Activated CD4-positive, alpha-beta T cell treated with anti-CD3 and anti-CD28 coated beads, Interleukin-2, amount 10 ng/mL, durations not matched to agents 7 days and 5 days (primary cell): ENCODE measurements around the gene COMMD8. TPM values are rescaled to one million over a fixed set of nuclear protein-coding genes. Genes with fewer than 3 reads are reported as not detected.

Experiments
- CTCF ChIA-PET: fragments of 350-600 bp; sonication (Branson Sonifier 250); formaldehyde crosslinking; loops from one replicate; lab custom pipeline; 2021; ENCODE audit warnings: antibody characterized with exemption; lab: Charles Lee
- POLR2A ChIA-PET: fragments of 350-600 bp; sonication (Branson Sonifier 250); formaldehyde crosslinking; loops from one replicate; lab custom pipeline; 2021; ENCODE audit warnings: antibody characterized with exemption; lab: Charles Lee
- DNase-seq: peaks from one replicate; pipeline ENCODE4 v3.0.0-alpha.2; 2020
- H3K27ac Mint-ChIP-seq: one replicate; pipeline ENCODE4 v1.8.0; 2021; ENCODE audit warnings: mild to moderate bottlenecking, moderate library complexity, mixed read lengths
- H3K27me3 Mint-ChIP-seq: one replicate; pipeline ENCODE4 v1.8.0; 2021; ENCODE audit warnings: mixed read lengths
- H3K36me3 Mint-ChIP-seq: one replicate; pipeline ENCODE4 v1.8.0; 2021; ENCODE audit warnings: low read depth, mixed read lengths
- H3K4me1 Mint-ChIP-seq: one replicate; pipeline ENCODE4 v1.8.0; 2021; ENCODE audit warnings: mixed read lengths
- H3K4me3 Mint-ChIP-seq: one replicate; pipeline ENCODE4 v1.8.0; 2021; ENCODE audit warnings: mild to moderate bottlenecking, moderate library complexity, mixed read lengths
- H3K9me3 Mint-ChIP-seq: one replicate; pipeline ENCODE4 v1.8.0; 2021; ENCODE audit warnings: mixed read lengths
- total RNA-seq, 2 experiments: library from RNA; stranded (reverse); gene quantifications; one replicate each; pipeline ENCODE4 v1.2.3, GENCODE V29; 2021

Gene COMMD8
- total RNA-seq, 2 experiments from 2014 or later = 19.9 to 23.0 TPM

DNA sequence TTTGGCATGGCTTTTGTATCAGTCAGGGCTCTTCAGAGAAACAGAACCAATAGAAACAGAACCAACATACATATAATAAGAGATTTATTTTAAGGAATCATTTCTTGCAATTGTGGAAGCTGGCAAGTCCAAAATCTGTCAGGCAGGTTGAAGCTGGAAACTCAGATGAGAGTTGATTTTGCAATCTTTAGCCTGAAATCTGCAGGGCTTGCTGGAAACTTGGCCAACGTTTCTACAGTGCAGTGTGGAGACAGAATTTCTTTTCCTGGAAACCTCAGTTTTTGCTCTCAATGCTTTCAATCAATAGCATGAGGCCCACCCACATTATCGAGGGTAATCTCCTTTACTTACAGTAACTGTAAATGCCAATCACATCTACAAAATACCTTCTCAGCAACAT is 45.4 kb downstream of the COMMD8 start:
- Mint-ChIP-seq H3K36me3 (no peaks in the 10 kb centered on the region), H3K4me3 (no peak overlapping the region), H3K4me1 (no peaks in the 10 kb centered on the region), H3K27me3 (peaks cover 8% of the 10 kb centered on the region), H3K27ac (no peak overlapping the region), H3K9me3 (no peaks in the 10 kb centered on the region)
- ChIA-PET POLR2A (no interaction called here), CTCF (no interaction called here)
- DNase-seq = no peak

DNA sequence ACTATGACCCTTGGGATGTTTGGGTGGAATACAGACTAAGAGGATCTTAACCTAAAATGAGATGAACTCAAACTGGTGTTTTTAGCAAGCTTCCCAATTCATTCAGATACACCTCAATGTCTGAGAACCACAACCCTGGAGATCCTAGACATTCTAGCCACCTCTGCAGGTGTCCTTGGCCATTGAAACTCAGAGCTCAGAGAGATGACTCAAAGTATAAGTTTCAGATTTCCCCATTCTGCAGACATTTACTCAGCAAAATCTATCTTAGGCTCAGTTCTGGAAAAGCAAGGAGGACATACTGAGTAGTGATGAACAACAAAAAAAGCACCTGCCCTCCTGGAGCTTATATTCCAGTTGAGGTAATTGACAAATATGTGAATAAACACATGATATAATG is 47.8 kb downstream of the COMMD8 start:
- Mint-ChIP-seq H3K4me3 (no peak overlapping the region), H3K36me3 (no peaks in the 10 kb centered on the region), H3K27ac (no peak overlapping the region), H3K9me3 (no peaks in the 10 kb centered on the region), H3K27me3 (peaks cover 10% of the 10 kb centered on the region), H3K4me1 (no peaks in the 10 kb centered on the region)
- ChIA-PET POLR2A (no interaction called here), CTCF (no interaction called here)
- DNase-seq = no peak

DNA sequence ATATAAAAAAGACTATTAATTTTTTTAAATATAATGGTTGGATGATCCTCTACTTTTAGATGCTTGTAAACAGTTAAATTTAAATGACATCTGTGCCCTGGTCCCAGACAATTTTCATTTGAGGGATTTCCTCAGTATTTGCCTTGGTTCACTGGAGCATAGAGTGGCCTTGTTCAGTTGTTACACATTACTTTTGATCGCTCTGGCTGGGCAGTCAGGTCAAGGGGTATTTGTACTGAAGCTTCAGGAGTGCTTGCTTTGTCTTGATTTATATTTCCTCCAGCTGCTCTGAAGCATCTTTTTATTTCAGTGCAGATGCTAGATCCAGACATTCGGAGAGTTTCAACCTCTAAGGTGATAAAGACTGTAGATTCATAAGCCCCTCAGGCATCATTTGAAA is 50.0 kb downstream of the COMMD8 start:
- POLR2A ChIA-PET = no interaction called here
- Mint-ChIP-seq H3K27ac (no peak overlapping the region), H3K27me3 (peaks cover 7% of the 10 kb centered on the region), H3K36me3 (no peaks in the 10 kb centered on the region), H3K4me3 (no peak overlapping the region), H3K4me1 (no peaks in the 10 kb centered on the region), H3K9me3 (no peaks in the 10 kb centered on the region)
- DNase-seq = no peak
- CTCF ChIA-PET = no interaction called here

DNA sequence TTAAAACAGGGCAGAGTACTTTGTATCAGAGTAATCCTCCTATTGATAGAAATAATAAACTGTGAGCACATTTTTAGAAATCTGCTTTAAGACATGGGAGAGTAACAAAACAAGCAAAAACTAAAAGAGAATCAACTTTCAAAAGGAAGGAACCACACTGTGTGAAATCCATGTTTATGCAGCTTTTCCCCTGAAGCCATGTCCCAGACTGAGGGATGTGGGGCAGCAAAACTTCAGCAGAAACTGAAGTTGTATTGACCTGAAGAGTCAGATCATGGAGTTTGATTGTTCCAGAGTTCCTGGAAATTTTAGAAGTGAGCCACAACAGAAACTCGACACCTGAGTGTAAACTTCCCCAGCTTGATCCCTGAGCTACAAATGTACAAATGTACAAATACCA is 53.2 kb downstream of the COMMD8 start:
- POLR2A ChIA-PET = no interaction called here

DNA sequence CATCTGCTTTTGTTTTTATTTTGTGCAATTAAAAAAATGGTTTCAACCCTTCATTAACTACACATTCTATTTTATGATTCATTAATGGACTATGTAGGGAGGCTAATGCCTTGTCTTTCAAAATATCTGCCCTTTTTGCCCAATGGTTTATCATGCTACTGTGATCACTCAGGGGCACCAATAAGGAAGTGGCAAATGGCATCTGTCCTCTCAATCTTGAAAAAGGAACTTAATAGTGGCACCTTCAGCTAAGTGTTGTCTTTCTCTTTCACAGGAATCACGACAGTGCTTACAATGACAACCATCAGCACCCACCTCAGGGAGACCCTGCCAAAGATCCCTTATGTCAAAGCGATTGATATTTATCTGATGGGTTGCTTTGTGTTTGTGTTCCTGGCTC is 57.1 kb downstream of the COMMD8 start:
- POLR2A ChIA-PET = no interaction called here
- Mint-ChIP-seq H3K27me3 (peaks cover 13% of the 10 kb centered on the region), H3K36me3 (no peaks in the 10 kb centered on the region), H3K9me3 (no peaks in the 10 kb centered on the region), H3K4me1 (no peaks in the 10 kb centered on the region), H3K27ac (no peak overlapping the region), H3K4me3 (no peak overlapping the region)
- DNase-seq = no peak
- CTCF ChIA-PET = no interaction called here

More for the DNA sequence above, 53.2 kb downstream of the COMMD8 start:
- H3K4me1 Mint-ChIP-seq = no peaks in the 10 kb centered on the region
- H3K4me3 Mint-ChIP-seq = no peak overlapping the region
- no peaks in the 10 kb centered on the region for H3K36me3 Mint-ChIP-seq
- H3K27ac Mint-ChIP-seq = no peak overlapping the region
- no peak for DNase-seq
- H3K9me3 Mint-ChIP-seq = no peaks in the 10 kb centered on the region
- CTCF ChIA-PET = no interaction called here
- peaks cover 9% of the 10 kb centered on the region for H3K27me3 Mint-ChIP-seq

Other genes starting within 250 kb of the COMMD8 start
- 1 to 10 TPM; 3.7 to 4.1 TPM for gene ATP10D, start 21.6 kb upstream of the COMMD8 start, total RNA-seq